Mesenchymal stem cell (in vitro differentiated cells and primary cell): ENCODE measurements around the gene EML4.
A peak's percentile ranks its signal among the peaks of the same experiment; 100 is the strongest.

ENCODE experiments used
- DNase-seq: peaks from one replicate; pipeline ENCODE4 v3.0.0-alpha.2; 2013
- H2AFZ ChIP-seq: one replicate; pipeline ENCODE4 v1.6.1; 2013; ENCODE audit warnings: low read depth, mild to moderate bottlenecking, control low read depth, inconsistent platforms, low read length, moderate library complexity
- H2AK5ac ChIP-seq: 2 replicates; pipeline ENCODE4 v1.6.1; 2013; ENCODE audit warnings: low read length, moderate library complexity, mild to moderate bottlenecking, inconsistent platforms; ENCODE audit not compliant: severe bottlenecking
- H2BK120ac ChIP-seq: one replicate; pipeline ENCODE4 v1.6.1; 2013; ENCODE audit warnings: low read depth, mild to moderate bottlenecking, inconsistent platforms, low read length, moderate library complexity
- H2BK12ac ChIP-seq, 2 experiments: one replicate each; pipeline ENCODE4 v1.6.1; 2013; ENCODE audit warnings: inconsistent platforms in 2 of 2, low read length in 2 of 2, mild to moderate bottlenecking in 2 of 2, moderate library complexity in 2 of 2, control low read depth in 1 of 2
- H2BK15ac ChIP-seq: one replicate; pipeline ENCODE4 v1.6.1; 2013; ENCODE audit warnings: mild to moderate bottlenecking, low read depth, inconsistent platforms; ENCODE audit not compliant: poor library complexity, severe bottlenecking
- H2BK5ac ChIP-seq: 2 replicates; pipeline ENCODE4 v1.6.1; 2013; ENCODE audit warnings: low read depth, mild to moderate bottlenecking, low read length, control low read depth, inconsistent platforms; ENCODE audit not compliant: poor library complexity, severe bottlenecking
- H3K14ac ChIP-seq, 2 experiments: one replicate each; pipeline ENCODE4 v1.6.1; 2013; ENCODE audit warnings: inconsistent platforms in 2 of 2, low read length in 2 of 2, control low read depth in 1 of 2, mild to moderate bottlenecking in 1 of 2, moderate library complexity in 1 of 2
- H3K18ac ChIP-seq, 2 experiments: one replicate each; pipeline ENCODE4 v1.6.1; 2013; ENCODE audit warnings: inconsistent platforms in 2 of 2, low read length in 2 of 2, control low read depth in 1 of 2, low read depth in 1 of 2, mild to moderate bottlenecking in 1 of 2
- H3K23ac ChIP-seq, 2 experiments: one replicate each; pipeline ENCODE4 v1.6.1; 2013; ENCODE audit warnings: inconsistent platforms in 2 of 2, low read length in 2 of 2, mild to moderate bottlenecking in 2 of 2, moderate library complexity in 2 of 2, control low read depth in 1 of 2
- H3K27ac ChIP-seq: 2 replicates; pipeline ENCODE4 v1.5.1; 2013; ENCODE audit warnings: mild to moderate bottlenecking, moderate library complexity, low read length, control low read depth, inconsistent platforms; ENCODE audit not compliant: poor library complexity, severe bottlenecking
- H3K27me3 ChIP-seq, 2 experiments: 2 replicates each; pipeline versions ENCODE4 v1.6.1 to v1.7.0; 2013; ENCODE audit warnings: low read length in 2 of 2, mild to moderate bottlenecking in 2 of 2, moderate library complexity in 2 of 2, control low read depth in 1 of 2, inconsistent platforms in 1 of 2; ENCODE audit not compliant: control insufficient read depth in 1 of 2, insufficient read depth in 1 of 2
- H3K36me3 ChIP-seq, 2 experiments: 2 replicates each; pipeline versions ENCODE4 v1.6.1 to v1.7.0; 2013; ENCODE audit warnings: low read length in 2 of 2, control low read depth in 1 of 2, inconsistent platforms in 1 of 2, low read depth in 1 of 2, mild to moderate bottlenecking in 1 of 2; ENCODE audit not compliant: insufficient read depth in 2 of 2, control insufficient read depth in 1 of 2
- H3K4ac ChIP-seq, 2 experiments: one replicate each; pipeline ENCODE4 v1.6.1; 2013; ENCODE audit warnings: inconsistent platforms in 2 of 2, low read length in 2 of 2, mild to moderate bottlenecking in 2 of 2, moderate library complexity in 2 of 2, control low read depth in 1 of 2, low read depth in 1 of 2
- H3K4me1 ChIP-seq: 2 replicates; pipeline ENCODE4 v1.6.1; 2013; ENCODE audit warnings: low read depth, low read length, control low read depth; ENCODE audit not compliant: control insufficient read depth, insufficient read depth
- H3K4me2 ChIP-seq: 2 replicates; pipeline ENCODE4 v1.6.1; 2013; ENCODE audit warnings: low read length, mild to moderate bottlenecking, inconsistent platforms; ENCODE audit not compliant: poor library complexity, severe bottlenecking
- H3K4me3 ChIP-seq, 2 experiments: 2 replicates each; pipeline versions ENCODE4 v1.5.1 to v1.7.0; 2013; ENCODE audit warnings: low read length in 2 of 2, mild to moderate bottlenecking in 2 of 2, control low read depth in 1 of 2, low read depth in 1 of 2; ENCODE audit not compliant: insufficient read depth in 1 of 2
- H3K79me1 ChIP-seq: replicated peaks from 2 replicates; pipeline ENCODE4 v1.6.1; 2013; ENCODE audit warnings: mild to moderate bottlenecking, control low read depth, low read length, inconsistent platforms; ENCODE audit not compliant: poor library complexity, severe bottlenecking
- H3K9ac ChIP-seq: 2 replicates; pipeline ENCODE4 v1.7.0; 2013; ENCODE audit warnings: mild to moderate bottlenecking, low read length, moderate library complexity
- H3K9me3 ChIP-seq: 2 replicates; pipeline ENCODE4 v1.7.0; 2013; ENCODE audit warnings: mild to moderate bottlenecking, low read length; ENCODE audit not compliant: control insufficient read depth
- H4K8ac ChIP-seq: one replicate; pipeline ENCODE4 v1.6.1; 2013; ENCODE audit warnings: inconsistent platforms, mild to moderate bottlenecking, low read length, moderate library complexity
- H4K91ac ChIP-seq: one replicate; pipeline ENCODE4 v1.6.1; 2013; ENCODE audit warnings: mild to moderate bottlenecking, low read length, inconsistent platforms
- WGBS: methylation state at CpG from one replicate; pipeline ENCODE4 v1.1.7; 2013; ENCODE audit warnings: mixed read lengths; 5-methylcytosine and 5-hydroxymethylcytosine counted together

EML4 gene

GRCh38 chr2:42199626-42200025, 30.5 kb downstream of the EML4 start:
- Histone ChIP-seq H2BK12ac (no peak overlapping the region), H3K9me3 (no peaks in the 10 kb centered on the region), H3K4me3 (no peak overlapping the region), H3K14ac (no peak overlapping the region), H2AFZ (no peak overlapping the region), H3K36me3 (no peaks in the 10 kb centered on the region), H2BK120ac (no peak overlapping the region), H3K79me1 (peaks cover 17% of the 10 kb centered on the region), H3K27me3 (no peaks in the 10 kb centered on the region), H3K23ac (no peak overlapping the region), H3K4me2 (no peak overlapping the region), H3K9ac (no peak overlapping the region), H3K4ac (no peak overlapping the region), H4K8ac (no peak overlapping the region), H2AK5ac (no peak overlapping the region), H2BK5ac (no peak overlapping the region), H2BK15ac (no peak overlapping the region), H4K91ac (peak overlapping the region; percentile 27), H3K4me1 (peaks cover 3% of the 10 kb centered on the region), H3K18ac (no peak overlapping the region), H3K27ac (no peak overlapping the region)
- no peak for DNase-seq
- 99% methylated on average over 5 of the region's 5 CpGs for WGBS

- no peak overlapping the region for H3K4me3 ChIP-seq
- H4K8ac ChIP-seq: no peak overlapping the region
- peak overlapping the region; percentile 47 for H3K27ac ChIP-seq
- peaks cover 3% of the 10 kb centered on the region for H3K4me1 ChIP-seq
- H3K9ac ChIP-seq: no peak overlapping the region
- no peak overlapping the region for H3K14ac ChIP-seq
- no peak overlapping the region for H2BK12ac ChIP-seq
- H3K4ac ChIP-seq: no peak overlapping the region
- no peak overlapping the region for H2AFZ ChIP-seq
- peaks cover 18% of the 10 kb centered on the region for H3K79me1 ChIP-seq
- H3K23ac ChIP-seq: no peak overlapping the region
- no peak overlapping the region for H3K18ac ChIP-seq
- H3K9me3 ChIP-seq: no peaks in the 10 kb centered on the region
- no peak overlapping the region for H2BK120ac ChIP-seq
- 79% methylated on average over 4 of the region's 5 CpGs for WGBS
- H2AK5ac ChIP-seq: no peak overlapping the region
- no peak overlapping the region for H3K4me2 ChIP-seq
- no peak overlapping the region for H2BK15ac ChIP-seq
- no peaks in the 10 kb centered on the region for H3K27me3 ChIP-seq
- DNase-seq: peak; percentile 50
- H2BK5ac ChIP-seq: no peak overlapping the region
- H3K36me3 ChIP-seq: no peaks in the 10 kb centered on the region
- H4K91ac ChIP-seq: no peak overlapping the region
These were observed 32.0 kb downstream of the EML4 start for GRCh38 chr2:42200926-42201855.

DNA sequence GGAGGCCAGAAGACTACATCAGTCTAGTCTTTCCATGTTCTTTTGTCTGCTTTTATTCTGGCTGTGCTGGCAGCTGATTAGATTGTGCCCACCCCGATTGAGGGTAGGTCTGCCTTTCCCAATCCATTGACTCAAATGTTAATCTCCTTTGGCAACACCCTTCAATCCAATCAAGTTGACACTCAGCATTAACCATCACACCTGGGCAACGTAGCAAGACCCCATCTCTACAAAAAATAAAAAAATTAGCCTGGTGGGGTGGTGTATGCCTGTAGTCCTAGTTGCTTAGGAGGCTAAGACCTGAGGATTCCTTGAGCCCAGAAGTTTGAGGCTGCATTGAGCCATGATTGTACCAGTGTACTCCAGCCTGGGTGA, 33.5 kb downstream of the EML4 start:
- Histone ChIP-seq H3K14ac (no peak overlapping the region), H2AK5ac (no peak overlapping the region), H4K8ac (no peak overlapping the region), H2BK120ac (no peak overlapping the region), H3K4ac (no peak overlapping the region), H2BK15ac (no peak overlapping the region), H3K4me3 (no peak overlapping the region), H2AFZ (no peak overlapping the region), H3K9ac (no peak overlapping the region), H2BK5ac (no peak overlapping the region), H3K4me1 (no peaks in the 10 kb centered on the region), H2BK12ac (no peak overlapping the region), H3K27ac (no peak overlapping the region), H3K4me2 (no peak overlapping the region), H3K23ac (peak overlapping the region in 1 of 2 experiments; percentile 40), H3K27me3 (no peaks in the 10 kb centered on the region), H3K18ac (no peak overlapping the region), H3K79me1 (peaks cover 20% of the 10 kb centered on the region), H3K36me3 (no peaks in the 10 kb centered on the region), H3K9me3 (no peaks in the 10 kb centered on the region), H4K91ac (no peak overlapping the region)
- DNase-seq: no peak
- 80% methylated on average over 2 of the region's 2 CpGs for WGBS

DNA sequence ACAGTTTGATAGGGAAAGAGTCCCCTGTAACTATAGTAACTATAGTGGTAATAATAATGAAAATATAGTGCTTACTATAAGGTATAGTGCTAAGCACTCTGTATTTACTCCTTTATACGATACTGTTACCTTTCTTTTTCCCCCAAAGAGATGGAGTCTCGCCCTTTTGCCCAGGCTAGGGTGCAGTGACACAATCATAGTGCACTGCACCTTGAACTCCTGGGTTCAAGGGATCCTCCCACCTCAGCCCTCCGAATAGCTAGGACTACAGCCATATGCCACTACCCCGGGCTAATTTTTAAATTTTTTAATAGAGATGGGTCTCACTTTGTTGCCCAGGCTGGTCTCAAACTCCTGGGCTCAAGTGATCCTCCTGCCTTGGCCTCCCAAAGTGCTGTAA, 34.6 kb downstream of the EML4 start:
- no peak overlapping the region for H2BK12ac ChIP-seq
- H2BK15ac ChIP-seq: no peak overlapping the region
- H2BK120ac ChIP-seq: no peak overlapping the region
- H2AK5ac ChIP-seq: no peak overlapping the region
- no peak overlapping the region for H2AFZ ChIP-seq
- H3K27me3 ChIP-seq: no peaks in the 10 kb centered on the region
- no peak overlapping the region for H3K14ac ChIP-seq
- H3K4me1 ChIP-seq: no peaks in the 10 kb centered on the region
- peaks cover 16% of the 10 kb centered on the region for H3K79me1 ChIP-seq
- H3K4ac ChIP-seq: no peak overlapping the region
- 96% methylated on average over 4 of the region's 4 CpGs for WGBS
- no peak overlapping the region for H3K4me2 ChIP-seq
- no peak overlapping the region for H3K27ac ChIP-seq
- no peaks in the 10 kb centered on the region for H3K9me3 ChIP-seq
- no peak overlapping the region for H3K4me3 ChIP-seq
- no peak overlapping the region for H3K18ac ChIP-seq
- H2BK5ac ChIP-seq: no peak overlapping the region
- no peaks in the 10 kb centered on the region for H3K36me3 ChIP-seq
- H4K8ac ChIP-seq: no peak overlapping the region
- no peak overlapping the region for H3K23ac ChIP-seq
- H3K9ac ChIP-seq: no peak overlapping the region
- no peak overlapping the region for H4K91ac ChIP-seq
- DNase-seq: no peak
